Measurements from ENCODE around the gene PI4K2A.
A peak's percentile ranks its signal among the peaks of the same experiment; 100 is the strongest.
"Not testable (repeated sequence)": the region's sequence is repeated elsewhere in the genome, so short reads cannot be mapped to it uniquely, and the experiment has no call there.

PI4K2A gene

GRCh38 chr10:97675222-97675621 lies 34.8 kb downstream of the PI4K2A start:
- no peak for DNase-seq

- peak; percentile 65 for DNase-seq
Measured at GRCh38 chr10:97676770-97677581, 36.5 kb downstream of the PI4K2A start.

GRCh38 chr10:97679594-97679993 lies 39.1 kb downstream of the PI4K2A start:
- DNase-seq: no peak

GRCh38 chr10:97682042-97682441 lies 41.6 kb downstream of the PI4K2A start:
- DNase-seq: no peak

GRCh38 chr10:97683556-97684367 lies 43.3 kb downstream of the PI4K2A start:
- no peak for DNase-seq

GRCh38 chr10:97684368-97684713 lies 43.9 kb downstream of the PI4K2A start:
- not testable (repeated sequence) for DNase-seq

- DNase-seq: no peak
Measured at GRCh38 chr10:97684866-97685394, 44.5 kb downstream of the PI4K2A start.

- DNase-seq: no peak
Measured at GRCh38 chr10:97685395-97685958, 45.0 kb downstream of the PI4K2A start.

GRCh38 chr10:97686301-97686961 lies 46.0 kb downstream of the PI4K2A start:
- peak; percentile 30 for DNase-seq

- DNase-seq: peak; percentile 96
Measured at GRCh38 chr10:97686962-97687784, 46.7 kb downstream of the PI4K2A start, which contains the start of gene AVPI1. Gene AVPI1 (minus strand): TSS chr10:97687241. CDS start chr10:97679905, 7,336 bp downstream.

GRCh38 chr10:97687785-97688781 lies 47.6 kb downstream of the PI4K2A start:
- no peak for DNase-seq

GRCh38 chr10:97689559-97690020 lies 49.1 kb downstream of the PI4K2A start:
- no peak for DNase-seq

GRCh38 chr10:97690133-97690532 lies 49.7 kb downstream of the PI4K2A start:
- DNase-seq: no peak

GRCh38 chr10:97698072-97698655 lies 57.7 kb downstream of the PI4K2A start:
- not testable (repeated sequence) for DNase-seq

GRCh38 chr10:97701438-97702069 lies 61.1 kb downstream of the PI4K2A start:
- peak; percentile 71 for DNase-seq

GRCh38 chr10:97703398-97704067 lies 63.1 kb downstream of the PI4K2A start:
- DNase-seq: no peak

- no peak for DNase-seq
Measured at GRCh38 chr10:97704341-97704740, 63.9 kb downstream of the PI4K2A start.

GRCh38 chr10:97705006-97705670 lies 64.7 kb downstream of the PI4K2A start:
- no peak for DNase-seq
